GM12878 (cell line): Measurements from ENCODE around the gene PAPOLG. TPM values are rescaled to one million over a fixed set of nuclear protein-coding genes. Genes with fewer than 3 reads are reported as not detected.
A peak's percentile ranks its signal among the peaks of the same experiment; 100 is the strongest.

Experiments used
- ATAC-seq: fragments of 200-7000 bp; cut with Tn5 transposase; 3 replicates; pipeline ENCODE4 v1.9.1; 2020; ENCODE audit warnings: mild to moderate bottlenecking, moderate library complexity
- BruUV-seq: library from RNA; stranded (reverse); fragments of 400-500 nt; replicated peaks from 2 replicates; lab custom pipeline; 2021; lab: Mats Ljungman, UMichigan
- CTCF ChIA-PET: fragments of 300-600 bp; sonication (Branson Sonifier 250); formaldehyde crosslinking; extraction: SDS; loops from one replicate; lab custom pipeline; 2021; ENCODE audit warnings: inconsistent platforms; lab: Yijun Ruan, JAX
- POLR2A ChIA-PET: fragments of 350-600 bp; formaldehyde crosslinking; extraction: SDS; loops from one replicate; lab custom pipeline; 2021; ENCODE audit warnings: inconsistent platforms; lab: Charles Lee
- RAD21 ChIA-PET: fragments of 300-600 bp; sonication (Branson Sonifier 250); formaldehyde crosslinking; loops from one replicate; lab custom pipeline; 2023; ENCODE audit warnings: antibody characterized with exemption; ENCODE audit not compliant: unreplicated experiment; lab: Charles Lee
- SMC1A ChIA-PET: fragments of 300-600 bp; sonication (Branson Sonifier 250); formaldehyde crosslinking; loops from one replicate; lab custom pipeline; 2023; ENCODE audit not compliant: unreplicated experiment, uncharacterized antibody; lab: Charles Lee
- DNase-seq: peaks from one replicate; pipeline ENCODE4 v3.0.0-alpha.2; 2011; ENCODE audit warnings: low read depth, low spot score
- FAIRE-seq: peaks from 3 replicates; lab custom pipeline; 2011; peaks lifted over from hg19 to GRCh38; lab: Jason Lieb, UNC
- H2AFZ ChIP-seq: 2 replicates; pipeline ENCODE4 v1.6.0; 2011; ENCODE audit warnings: low read depth, low read length, control low read depth; ENCODE audit not compliant: control insufficient read depth
- H3K27ac ChIP-seq: 2 replicates; pipeline ENCODE4 v1.5.1; 2011; ENCODE audit warnings: control low read depth; ENCODE audit not compliant: control insufficient read depth, insufficient read depth
- H3K27me3 ChIP-seq, 2 experiments: replicated peaks in 1 of 2; 2 replicates each; pipeline versions ENCODE4 v1.6.0 to v1.6.1; 2011; ENCODE audit warnings: low read length in 1 of 2; ENCODE audit not compliant: control insufficient read depth in 2 of 2, insufficient read depth in 2 of 2
- H3K36me3 ChIP-seq, 2 experiments: 2 replicates each; pipeline ENCODE4 v1.5.1; 2011; ENCODE audit warnings: low read length in 1 of 2; ENCODE audit not compliant: control insufficient read depth in 2 of 2, insufficient read depth in 2 of 2
- H3K4me1 ChIP-seq: 2 replicates; pipeline ENCODE4 v1.6.1; 2011; ENCODE audit warnings: mild to moderate bottlenecking, low read length, moderate library complexity, mixed read lengths; ENCODE audit not compliant: control insufficient read depth, insufficient read depth
- H3K4me2 ChIP-seq: 2 replicates; pipeline ENCODE4 v1.6.0; 2011; ENCODE audit warnings: control low read depth; ENCODE audit not compliant: control insufficient read depth, insufficient read depth
- H3K4me3 ChIP-seq: fragments of 200-600 bp; sonication (generic); 2 replicates; pipeline ENCODE4 v1.5.1; 2016
- H3K79me2 ChIP-seq: 2 replicates; pipeline ENCODE4 v1.6.0; 2011; ENCODE audit warnings: low read length; ENCODE audit not compliant: control insufficient read depth, insufficient read depth
- H3K9ac ChIP-seq: 2 replicates; pipeline ENCODE4 v1.8.0; 2011; ENCODE audit warnings: low read length, control low read depth, mixed read lengths; ENCODE audit not compliant: control insufficient read depth, insufficient read depth
- H3K9me3 ChIP-seq: replicated peaks from 3 replicates; pipeline ENCODE4 v1.5.1; 2011; ENCODE audit warnings: mild to moderate bottlenecking, low read length; ENCODE audit not compliant: control insufficient read depth, insufficient read depth
- H4K20me1 ChIP-seq: 2 replicates; pipeline ENCODE4 v1.6.0; 2011; ENCODE audit not compliant: control insufficient read depth, insufficient read depth
- BHLHE40 ChIP-seq, 2 experiments: fragments of 450-650 bp in 1 of 2; IDR thresholded peaks; 2 replicates each; pipeline ENCODE4 v1.6.1; 2011 to 2017; ENCODE audit warnings: low read depth in 2 of 2, borderline replicate concordance in 1 of 2, improper control_type of control experiment in 1 of 2, low read length in 1 of 2, mild to moderate bottlenecking in 1 of 2
- EED ChIP-seq: sonication (generic); IDR thresholded peaks from 2 replicates; pipeline ENCODE4 v1.6.1; 2016; ENCODE audit warnings: antibody characterized with exemption, low read depth
- EP300 ChIP-seq, 2 experiments: fragments of 150-350 bp in 1 of 2; IDR thresholded peaks; 2 replicates each; pipeline ENCODE4 v1.6.1; 2011 to 2012; ENCODE audit warnings: low read depth in 2 of 2, low read length in 2 of 2, borderline replicate concordance in 1 of 2, improper control_type of control experiment in 1 of 2, inconsistent platforms in 1 of 2; ENCODE audit not compliant: control insufficient read depth in 1 of 2
- FOXK2 ChIP-seq: fragments of 450-650 bp; IDR thresholded peaks from 2 replicates; pipeline ENCODE4 v1.6.1; 2017; ENCODE audit warnings: mild to moderate bottlenecking, moderate library complexity
- MEF2B ChIP-seq: fragments of 450-650 bp; IDR thresholded peaks from 2 replicates; pipeline ENCODE4 v1.6.1; 2018; ENCODE audit warnings: mild to moderate bottlenecking, moderate library complexity; ENCODE audit not compliant: partially characterized antibody, poor library complexity, severe bottlenecking
- MTA3 ChIP-seq: IDR thresholded peaks from 2 replicates; pipeline ENCODE4 v1.6.1; 2012; ENCODE audit warnings: low read length, inconsistent platforms, borderline replicate concordance
- NR2F1 ChIP-seq: fragments of 450-650 bp; conservative IDR thresholded peaks from 2 replicates; pipeline ENCODE4 v1.6.1; 2017; ENCODE audit warnings: mild to moderate bottlenecking
- NRF1 ChIP-seq: conservative IDR thresholded peaks from 2 replicates; pipeline ENCODE4 v1.6.1; 2011; ENCODE audit warnings: mild to moderate bottlenecking, low read depth, low read length, improper control_type of control experiment
- RELA ChIP-seq: fragments of 450-650 bp; IDR thresholded peaks from 2 replicates; pipeline ENCODE4 v1.8.0; 2014; ENCODE audit warnings: borderline replicate concordance; ENCODE audit not compliant: partially characterized antibody
- RFX5 ChIP-seq: IDR thresholded peaks from 2 replicates; pipeline ENCODE4 v1.6.1; 2011; ENCODE audit warnings: low read depth, low read length, improper control_type of control experiment
- SIN3A ChIP-seq: IDR thresholded peaks from 2 replicates; pipeline ENCODE4 v1.6.1; 2012; ENCODE audit warnings: low read depth, low read length, improper control_type of control experiment
- SMAD5 ChIP-seq: IDR thresholded peaks from 2 replicates; pipeline ENCODE4 v1.6.1; 2016; ENCODE audit warnings: antibody characterized with exemption, low read depth
- ZSCAN29 ChIP-seq: fragments of 450-650 bp; IDR thresholded peaks from 2 replicates; pipeline ENCODE4 v1.6.1; 2017; ENCODE audit warnings: mild to moderate bottlenecking, moderate library complexity
- WGBS: methylation state at CpG from one replicate; pipeline ENCODE4 v1.1.6; 2016; ENCODE audit warnings: low lambda C conversion rate; ENCODE audit not compliant: insufficient replicate concordance, insufficient coverage; ENCODE audit errors: missing lambda C conversion rate; 5-methylcytosine and 5-hydroxymethylcytosine counted together
- in situ Hi-C: fragments of 300-500 bp; cut with MboI; formaldehyde crosslinking; loops from 9 replicates; pipeline ENCODE4 v1.14.3; 2018; ENCODE audit warnings: mixed read lengths
- intact Hi-C: fragments of 100-400 bp; cut with micrococcal nuclease; formaldehyde crosslinking; loops from one replicate; pipeline ENCODE4 v1.14.2; 2022; ENCODE audit not compliant: unreplicated experiment
- polyA plus RNA-seq, 11 experiments: library from polyadenylated mRNA; depleted of rRNA in 4 of 11; unstranded in 6 of 11; stranded (reverse) in 5 of 11; fragments of >200 nt; fragmentation: Nextera tagmentation in 4 of 11; fragmentation: Illumina TruSeq in 1 of 11; extraction: Ambion mirVana in 4 of 11; extraction: Trizol in 1 of 11; gene quantifications; 1 replicate in 1 of 11; 2 replicates in 10 of 11; pipeline versions ENCODE4 v1.2.1 to v1.2.3, GENCODE V29; 2011 to 2016; ENCODE audit warnings: inconsistent platforms in 2 of 11, missing spikeins in 2 of 11, low read depth in 1 of 11
- total RNA-seq, 4 experiments: library from RNA; depleted of rRNA in 3 of 4; stranded (reverse); fragments of >200 nt in 3 of 4; fragmentation: Illumina TruSeq in 1 of 4; extraction: Trizol in 1 of 4; gene quantifications; 2 replicates each; pipeline versions ENCODE4 v1.2.1 to v1.2.3, GENCODE V29; 2013 to 2021
- TF ChIP-seq, protein P1 (sequence below): IDR thresholded peaks from 2 replicates; pipeline ENCODE4 v1.6.1; 2012; ENCODE audit warnings: low read depth, low read length, improper control_type of control experiment
- TF ChIP-seq, protein P2 (sequence below), 3 experiments: IDR thresholded peaks in 2 of 3; conservative IDR thresholded peaks in 1 of 3; 2 replicates each; pipeline ENCODE4 v1.5.1; 2011; ENCODE audit warnings: low read depth in 3 of 3, low read length in 3 of 3, mild to moderate bottlenecking in 3 of 3, control low read depth in 2 of 3, moderate library complexity in 2 of 3, inconsistent platforms in 1 of 3, mixed read lengths in 1 of 3; ENCODE audit not compliant: control insufficient read depth in 2 of 3, insufficient read depth in 1 of 3; ENCODE audit errors: extremely low read depth in 1 of 3
- TF ChIP-seq, protein P3 (sequence below): fragments of 450-650 bp; IDR thresholded peaks from 2 replicates; pipeline ENCODE4 v1.6.1; 2017; ENCODE audit warnings: low read depth, mild to moderate bottlenecking, moderate library complexity
- TF ChIP-seq, protein P4 (sequence below): fragments of 450-650 bp; IDR thresholded peaks from 2 replicates; pipeline ENCODE4 v1.6.1; 2018; ENCODE audit warnings: borderline replicate concordance, mild to moderate bottlenecking; ENCODE audit not compliant: partially characterized antibody

PAPOLG gene
- total and polyA plus RNA-seq, 10 of the 15 experiments (the other 5 are each of a cell fraction or from before 2014, with no cell fraction given) = 4.2 to 15.8 (median 10.7) TPM

DNA sequence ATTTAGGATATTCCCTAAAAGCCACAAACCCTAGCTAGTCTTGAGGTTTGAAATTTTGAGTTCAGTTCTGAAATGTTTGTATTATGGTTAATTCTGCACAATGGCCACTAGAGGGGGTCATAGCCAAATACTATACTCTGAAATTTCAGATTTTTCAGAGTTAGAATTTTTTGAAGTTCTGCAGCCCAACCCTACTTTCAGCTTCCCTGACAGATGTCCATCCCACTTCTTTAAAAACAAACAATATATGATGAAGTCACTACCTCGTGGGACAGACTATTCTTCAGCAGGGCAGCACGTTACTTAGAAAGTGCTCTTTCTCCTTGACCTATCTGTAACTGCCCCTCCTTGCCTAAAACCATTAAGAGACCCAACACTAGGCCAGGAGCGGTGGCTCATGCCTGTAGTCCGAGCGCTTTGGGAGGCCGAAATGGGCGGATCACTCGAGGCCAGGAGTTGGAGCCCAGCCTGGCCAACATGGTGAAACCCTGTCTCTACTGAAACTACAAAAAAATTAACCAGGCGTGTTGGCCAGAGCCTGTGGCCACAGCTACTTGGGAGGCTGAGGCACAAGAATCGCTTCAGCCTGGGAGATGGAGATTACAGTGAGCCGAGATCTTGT, 48.2 kb upstream of the PAPOLG start:
- Histone ChIP-seq H3K4me2 (no peak overlapping the region), H3K4me3 (no peak overlapping the region), H3K27ac (no peak overlapping the region), H3K9me3 (no peaks in the 10 kb centered on the region), H2AFZ (peak overlapping the region; percentile 34; the same call in 1 of the 2 replicates), H3K4me1 (no peaks in the 10 kb centered on the region), H3K27me3 (no peaks in the 10 kb centered on the region; a peak in 1 of 4 replicates), H3K9ac (no peak overlapping the region), H3K79me2 (no peaks in the 10 kb centered on the region), H4K20me1 (no peaks in the 10 kb centered on the region), H3K36me3 (no peaks in the 10 kb centered on the region)
- intact Hi-C loops = loop anchor here (1.0 to 10.0 kb wide), 2 partner anchors 177 to 291 kb away; partner anchors contain the start of gene REL
- ATAC-seq = peak; percentile 75
- DNase-seq = peak; percentile 2
- ChIA-PET POLR2A (no interaction called here), CTCF (interaction anchor here (0.6 to 5.7 kb wide), 42 partner anchors 9 to 1225 kb away, joined by 3 to 111 read pairs (median 4); partner anchors contain the start of gene PAPOLG), RAD21 (interaction anchor here (0.5 to 6.7 kb wide), 7 partner anchors 50 to 819 kb away, joined by 3 to 83 read pairs (median 4); no protein-coding TSS in a partner anchor), SMC1A (interaction anchor here (0.7 to 7.4 kb wide), 15 partner anchors 12 to 299 kb away, joined by 3 to 96 read pairs (median 3); no protein-coding TSS in a partner anchor)
- in situ Hi-C loops = loop anchor here (5.0 kb wide), 1 partner anchor 289 kb away; no protein-coding TSS in a partner anchor
- FAIRE-seq = no peak
- BruUV-seq = no TSS peak
- WGBS = 35% methylated on average over 11 of the region's 11 CpGs
- TF ChIP-seq NRF1 (no peak), MEF2B (no peak), EP300 (IDR thresholded peaks at IDR 0.05; ENCODE audit: borderline replicate concordance in 1 of 2, control insufficient read depth in 1 of 2, low read depth in 2 of 2, low read length in 2 of 2) (no peak), MTA3 (no peak), RELA (no peak), NR2F1 (no peak), SIN3A (no peak), EED (no peak), ZSCAN29 (no peak), BHLHE40 (IDR thresholded peaks at IDR 0.05; ENCODE audit: borderline replicate concordance in 1 of 2, low read depth in 2 of 2, low read length in 1 of 2) (no peak), SMAD5 (no peak), FOXK2 (no peak), RFX5 (no peak)
- TF ChIP-seq, protein P1, sequence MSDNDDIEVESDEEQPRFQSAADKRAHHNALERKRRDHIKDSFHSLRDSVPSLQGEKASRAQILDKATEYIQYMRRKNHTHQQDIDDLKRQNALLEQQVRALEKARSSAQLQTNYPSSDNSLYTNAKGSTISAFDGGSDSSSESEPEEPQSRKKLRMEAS = no peak
- TF ChIP-seq, protein P2, sequence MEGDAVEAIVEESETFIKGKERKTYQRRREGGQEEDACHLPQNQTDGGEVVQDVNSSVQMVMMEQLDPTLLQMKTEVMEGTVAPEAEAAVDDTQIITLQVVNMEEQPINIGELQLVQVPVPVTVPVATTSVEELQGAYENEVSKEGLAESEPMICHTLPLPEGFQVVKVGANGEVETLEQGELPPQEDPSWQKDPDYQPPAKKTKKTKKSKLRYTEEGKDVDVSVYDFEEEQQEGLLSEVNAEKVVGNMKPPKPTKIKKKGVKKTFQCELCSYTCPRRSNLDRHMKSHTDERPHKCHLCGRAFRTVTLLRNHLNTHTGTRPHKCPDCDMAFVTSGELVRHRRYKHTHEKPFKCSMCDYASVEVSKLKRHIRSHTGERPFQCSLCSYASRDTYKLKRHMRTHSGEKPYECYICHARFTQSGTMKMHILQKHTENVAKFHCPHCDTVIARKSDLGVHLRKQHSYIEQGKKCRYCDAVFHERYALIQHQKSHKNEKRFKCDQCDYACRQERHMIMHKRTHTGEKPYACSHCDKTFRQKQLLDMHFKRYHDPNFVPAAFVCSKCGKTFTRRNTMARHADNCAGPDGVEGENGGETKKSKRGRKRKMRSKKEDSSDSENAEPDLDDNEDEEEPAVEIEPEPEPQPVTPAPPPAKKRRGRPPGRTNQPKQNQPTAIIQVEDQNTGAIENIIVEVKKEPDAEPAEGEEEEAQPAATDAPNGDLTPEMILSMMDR (IDR thresholded peaks at IDR 0.05 in 2 of 3, conservative IDR thresholded peaks at IDR 0.05 in 1 of 3; ENCODE audit: control insufficient read depth in 2 of 3, extremely low read depth in 1 of 3, insufficient read depth in 1 of 3, low read depth in 3 of 3, low read length in 3 of 3) = peak; percentile 50 to 70 (median 67)
- TF ChIP-seq, protein P3, sequence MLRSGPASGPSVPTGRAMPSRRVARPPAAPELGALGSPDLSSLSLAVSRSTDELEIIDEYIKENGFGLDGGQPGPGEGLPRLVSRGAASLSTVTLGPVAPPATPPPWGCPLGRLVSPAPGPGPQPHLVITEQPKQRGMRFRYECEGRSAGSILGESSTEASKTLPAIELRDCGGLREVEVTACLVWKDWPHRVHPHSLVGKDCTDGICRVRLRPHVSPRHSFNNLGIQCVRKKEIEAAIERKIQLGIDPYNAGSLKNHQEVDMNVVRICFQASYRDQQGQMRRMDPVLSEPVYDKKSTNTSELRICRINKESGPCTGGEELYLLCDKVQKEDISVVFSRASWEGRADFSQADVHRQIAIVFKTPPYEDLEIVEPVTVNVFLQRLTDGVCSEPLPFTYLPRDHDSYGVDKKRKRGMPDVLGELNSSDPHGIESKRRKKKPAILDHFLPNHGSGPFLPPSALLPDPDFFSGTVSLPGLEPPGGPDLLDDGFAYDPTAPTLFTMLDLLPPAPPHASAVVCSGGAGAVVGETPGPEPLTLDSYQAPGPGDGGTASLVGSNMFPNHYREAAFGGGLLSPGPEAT = no peak
- TF ChIP-seq, protein P4, sequence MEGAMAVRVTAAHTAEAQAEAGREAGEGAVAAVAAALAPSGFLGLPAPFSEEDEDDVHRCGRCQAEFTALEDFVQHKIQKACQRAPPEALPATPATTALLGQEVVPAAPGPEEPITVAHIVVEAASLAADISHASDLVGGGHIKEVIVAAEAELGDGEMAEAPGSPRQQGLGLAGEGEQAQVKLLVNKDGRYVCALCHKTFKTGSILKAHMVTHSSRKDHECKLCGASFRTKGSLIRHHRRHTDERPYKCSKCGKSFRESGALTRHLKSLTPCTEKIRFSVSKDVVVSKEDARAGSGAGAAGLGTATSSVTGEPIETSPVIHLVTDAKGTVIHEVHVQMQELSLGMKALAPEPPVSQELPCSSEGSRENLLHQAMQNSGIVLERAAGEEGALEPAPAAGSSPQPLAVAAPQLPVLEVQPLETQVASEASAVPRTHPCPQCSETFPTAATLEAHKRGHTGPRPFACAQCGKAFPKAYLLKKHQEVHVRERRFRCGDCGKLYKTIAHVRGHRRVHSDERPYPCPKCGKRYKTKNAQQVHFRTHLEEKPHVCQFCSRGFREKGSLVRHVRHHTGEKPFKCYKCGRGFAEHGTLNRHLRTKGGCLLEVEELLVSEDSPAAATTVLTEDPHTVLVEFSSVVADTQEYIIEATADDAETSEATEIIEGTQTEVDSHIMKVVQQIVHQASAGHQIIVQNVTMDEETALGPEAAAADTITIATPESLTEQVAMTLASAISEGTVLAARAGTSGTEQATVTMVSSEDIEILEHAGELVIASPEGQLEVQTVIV = no peak
